GM13977 (cell line): ENCODE results near the gene HS2ST1.
"Not testable (repeated sequence)": the region's sequence is repeated elsewhere in the genome, so short reads cannot be mapped to it uniquely, and the experiment has no call there.

Experiments used
- DNase-seq: peaks from one replicate; pipeline ENCODE4 v3.0.0; 2012; ENCODE audit warnings: low spot score
- CTCF ChIP-seq: IDR thresholded peaks from 2 replicates; pipeline ENCODE4 v1.5.1; 2012; ENCODE audit warnings: mild to moderate bottlenecking, control low read depth; ENCODE audit not compliant: insufficient read depth; ENCODE audit errors: extremely low read depth, missing control alignments
- in situ Hi-C: fragments of 300-500 bp; cut with MboI; formaldehyde crosslinking; loops from one replicate; pipeline ENCODE4 v1.12.0; 2022; ENCODE audit warnings: low sequenced_read_pairs, low pct_unique_long_range_greater_than_20kb, mixed read lengths, inconsistent platforms; ENCODE audit not compliant: unreplicated experiment

HS2ST1 gene

GRCh38 chr1:87000460-87000859, 86.0 kb downstream of the HS2ST1 start:
- in situ Hi-C loops: no loop called here
- TF ChIP-seq CTCF: no peak
- no peak for DNase-seq

- no peak for TF ChIP-seq CTCF
- no peak for DNase-seq
- in situ Hi-C loops: no loop called here
Observed at GRCh38 chr1:87004857-87005256, 90.4 kb downstream of the HS2ST1 start.

- TF ChIP-seq CTCF: no peak
- in situ Hi-C loops: no loop called here
Observed at GRCh38 chr1:87007323-87007722, 92.9 kb downstream of the HS2ST1 start.

GRCh38 chr1:87013385-87013784, 99.0 kb downstream of the HS2ST1 start:
- in situ Hi-C loops, DNase-seq: not testable (repeated sequence)

More at GRCh38 chr1:87007323-87007722, 92.9 kb downstream of the HS2ST1 start:
- DNase-seq: no peak

- TF ChIP-seq CTCF: no peak
- DNase-seq: no peak
- in situ Hi-C loops: no loop called here
Observed at GRCh38 chr1:87017998-87018672, 103.7 kb downstream of the HS2ST1 start.

- TF ChIP-seq CTCF: no peak
- in situ Hi-C loops: no loop called here
- DNase-seq: no peak
Observed at GRCh38 chr1:87023326-87023725, 108.9 kb downstream of the HS2ST1 start.

- TF ChIP-seq CTCF: peak; percentile 52
- peak; percentile 36 for DNase-seq
- in situ Hi-C loops: no loop called here
Observed at GRCh38 chr1:87024936-87025540, 110.6 kb downstream of the HS2ST1 start.

GRCh38 chr1:87027561-87027960, 113.1 kb downstream of the HS2ST1 start:
- in situ Hi-C loops, DNase-seq: not testable (repeated sequence)
